Body of pancreas (tissue), 4 donors: ENCODE results near the gene RASGRP3.

Experiments
- POLR2A ChIP-seq, 3 donors: fragments of 450-650 bp; IDR thresholded peaks; one replicate each; pipeline ENCODE4 v1.6.1; 2016; ENCODE audit warnings: antibody characterized with exemption in 3 of 3, mild to moderate bottlenecking in 2 of 3
- TF ChIP-seq, protein P1 (sequence below), 7 experiments: fragments of 450-650 bp in 4 of 7; fragments of 200-600 bp in 3 of 7; sonication (generic) in 3 of 7; IDR thresholded peaks; one replicate each; pipeline ENCODE4 v1.5.1; 2016 to 2019; ENCODE audit warnings: antibody characterized with exemption in 7 of 7

- TF ChIP-seq, protein P1, sequence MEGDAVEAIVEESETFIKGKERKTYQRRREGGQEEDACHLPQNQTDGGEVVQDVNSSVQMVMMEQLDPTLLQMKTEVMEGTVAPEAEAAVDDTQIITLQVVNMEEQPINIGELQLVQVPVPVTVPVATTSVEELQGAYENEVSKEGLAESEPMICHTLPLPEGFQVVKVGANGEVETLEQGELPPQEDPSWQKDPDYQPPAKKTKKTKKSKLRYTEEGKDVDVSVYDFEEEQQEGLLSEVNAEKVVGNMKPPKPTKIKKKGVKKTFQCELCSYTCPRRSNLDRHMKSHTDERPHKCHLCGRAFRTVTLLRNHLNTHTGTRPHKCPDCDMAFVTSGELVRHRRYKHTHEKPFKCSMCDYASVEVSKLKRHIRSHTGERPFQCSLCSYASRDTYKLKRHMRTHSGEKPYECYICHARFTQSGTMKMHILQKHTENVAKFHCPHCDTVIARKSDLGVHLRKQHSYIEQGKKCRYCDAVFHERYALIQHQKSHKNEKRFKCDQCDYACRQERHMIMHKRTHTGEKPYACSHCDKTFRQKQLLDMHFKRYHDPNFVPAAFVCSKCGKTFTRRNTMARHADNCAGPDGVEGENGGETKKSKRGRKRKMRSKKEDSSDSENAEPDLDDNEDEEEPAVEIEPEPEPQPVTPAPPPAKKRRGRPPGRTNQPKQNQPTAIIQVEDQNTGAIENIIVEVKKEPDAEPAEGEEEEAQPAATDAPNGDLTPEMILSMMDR (IDR thresholded peaks at IDR 0.05), result no peak
- TF ChIP-seq POLR2A (IDR thresholded peaks at IDR 0.05), result no peak
Measured at GRCh38 chr2:33498291-33498956, 22.0 kb downstream of the RASGRP3 start.
